Inferior parietal cortex (tissue), 1 donor: Measurements from ENCODE around the gene HOXD11.

ENCODE experiments used
- DNase-seq: peaks from one replicate; pipeline ENCODE4 v3.0.0-alpha.2; 2016; ENCODE audit errors: extremely low spot score

HOXD11 gene

DNA sequence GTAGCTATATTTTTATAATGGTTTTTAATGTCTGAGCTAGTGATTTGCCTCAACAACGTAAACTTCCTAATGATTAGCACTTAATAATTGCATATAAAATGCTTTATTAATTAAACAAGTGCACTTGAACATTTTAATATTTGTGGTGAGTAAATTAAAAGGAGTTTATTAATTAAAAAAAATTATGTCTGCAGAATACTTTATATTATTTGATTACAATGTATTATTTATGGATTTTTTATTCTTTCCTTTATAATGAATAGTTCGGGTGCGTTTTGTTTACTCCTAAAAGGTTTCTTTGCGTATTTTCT is 24.7 kb downstream of the HOXD11 start:
- no peak for DNase-seq

DNA sequence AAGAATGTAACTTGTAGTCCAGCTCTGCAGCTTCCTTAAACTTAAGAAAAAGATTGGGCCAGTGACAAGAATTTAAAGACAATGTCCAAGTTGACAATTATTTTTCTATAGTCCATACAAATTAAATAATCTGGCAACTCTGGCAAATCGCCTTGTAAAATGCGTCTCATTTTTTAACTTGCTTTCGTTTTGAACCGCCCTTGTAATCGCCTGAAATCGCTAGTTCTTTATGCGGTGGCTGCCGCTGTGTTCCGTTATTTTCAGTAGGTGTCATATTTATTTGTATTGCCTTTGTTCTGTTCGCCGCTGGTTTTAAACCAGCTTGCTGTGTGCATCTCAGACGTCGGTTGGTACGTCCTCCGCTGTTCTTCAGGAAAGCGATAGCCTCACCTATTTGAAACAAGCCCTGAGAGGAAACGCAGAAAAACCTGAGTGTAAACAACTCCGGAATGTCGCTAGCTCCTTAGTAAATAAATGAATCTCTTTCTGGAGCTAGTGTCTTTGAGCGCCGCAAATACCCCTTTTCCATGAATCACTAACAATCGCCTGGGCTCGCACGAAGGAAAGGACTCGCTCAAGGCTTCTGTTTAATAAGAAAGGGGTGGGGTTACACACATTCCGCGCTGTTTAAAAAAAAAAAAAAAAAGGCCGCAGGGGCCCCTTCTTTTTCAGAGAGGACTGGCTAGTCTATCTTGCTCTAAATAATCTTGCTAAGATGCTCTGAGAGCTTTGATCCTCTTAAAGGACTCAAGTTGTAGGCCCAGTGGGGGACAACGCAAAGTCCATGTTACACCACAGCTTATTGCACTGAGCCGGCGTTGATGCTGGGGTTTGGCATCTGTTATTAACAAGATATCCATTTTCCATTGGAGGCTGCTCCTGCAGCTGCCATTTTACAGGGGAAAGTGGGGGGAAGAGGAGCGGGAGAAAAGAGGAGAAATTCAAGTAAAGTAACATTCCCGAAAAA is 25.4 kb downstream of the HOXD11 start:
- no peak for DNase-seq

DNA sequence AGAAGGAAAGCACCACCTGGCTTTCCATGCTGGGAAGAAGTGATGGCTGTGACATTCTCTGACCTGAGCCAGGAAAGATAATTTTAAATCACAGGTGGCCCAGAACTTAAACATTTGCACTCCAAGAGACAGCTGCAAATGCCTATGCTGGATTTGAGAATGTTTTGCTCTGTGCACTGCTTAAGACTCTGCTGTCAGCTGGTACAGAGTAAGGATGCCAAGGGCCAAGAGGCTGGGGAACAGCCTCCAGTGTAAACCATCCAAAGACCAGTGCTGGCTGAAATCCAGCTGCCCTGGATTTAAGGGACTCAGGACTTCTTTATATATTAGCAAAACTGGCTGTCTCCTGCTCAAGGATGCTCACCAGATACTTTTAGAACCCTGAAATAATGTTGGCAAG is 26.3 kb downstream of the HOXD11 start:
- no peak for DNase-seq

DNA sequence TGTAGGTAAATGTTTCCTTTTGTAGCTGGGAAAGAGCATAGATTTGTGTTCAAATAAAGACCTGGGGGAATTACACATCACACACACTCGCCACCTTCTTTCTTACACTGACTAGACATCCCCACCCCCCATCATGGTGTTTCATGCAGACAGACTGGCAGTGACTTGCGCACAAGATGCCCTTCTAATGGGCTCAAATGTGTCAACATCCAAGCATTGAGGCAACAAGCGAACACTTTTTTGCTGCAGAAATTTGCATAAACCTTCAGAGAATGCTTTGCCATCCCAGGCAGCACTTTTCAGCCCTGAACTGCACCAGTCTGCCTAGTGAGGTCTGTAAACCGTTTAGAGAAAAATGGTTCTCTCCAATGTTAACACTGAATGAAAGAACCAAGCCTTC is 27.0 kb downstream of the HOXD11 start:
- no peak for DNase-seq

DNA sequence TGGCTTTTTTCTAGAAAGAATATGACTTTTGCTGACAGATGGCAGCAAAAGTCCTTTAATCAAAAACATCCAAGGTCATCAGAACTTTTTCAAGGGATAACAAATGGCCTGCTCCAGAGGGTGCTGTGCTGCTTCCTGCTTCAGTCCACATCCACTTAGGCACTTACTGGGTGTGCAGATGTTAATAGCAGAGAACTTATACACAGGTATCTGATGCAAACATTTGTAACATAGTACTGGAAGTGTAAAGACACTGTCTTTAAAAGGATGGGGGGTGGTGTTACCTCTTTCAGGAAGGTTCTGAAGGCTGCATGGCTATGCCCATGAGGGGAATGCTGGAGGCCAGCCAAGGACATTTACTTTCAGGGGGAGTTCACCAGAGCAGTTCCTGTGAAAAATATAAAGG is 28.0 kb downstream of the HOXD11 start:
- no peak for DNase-seq

DNA sequence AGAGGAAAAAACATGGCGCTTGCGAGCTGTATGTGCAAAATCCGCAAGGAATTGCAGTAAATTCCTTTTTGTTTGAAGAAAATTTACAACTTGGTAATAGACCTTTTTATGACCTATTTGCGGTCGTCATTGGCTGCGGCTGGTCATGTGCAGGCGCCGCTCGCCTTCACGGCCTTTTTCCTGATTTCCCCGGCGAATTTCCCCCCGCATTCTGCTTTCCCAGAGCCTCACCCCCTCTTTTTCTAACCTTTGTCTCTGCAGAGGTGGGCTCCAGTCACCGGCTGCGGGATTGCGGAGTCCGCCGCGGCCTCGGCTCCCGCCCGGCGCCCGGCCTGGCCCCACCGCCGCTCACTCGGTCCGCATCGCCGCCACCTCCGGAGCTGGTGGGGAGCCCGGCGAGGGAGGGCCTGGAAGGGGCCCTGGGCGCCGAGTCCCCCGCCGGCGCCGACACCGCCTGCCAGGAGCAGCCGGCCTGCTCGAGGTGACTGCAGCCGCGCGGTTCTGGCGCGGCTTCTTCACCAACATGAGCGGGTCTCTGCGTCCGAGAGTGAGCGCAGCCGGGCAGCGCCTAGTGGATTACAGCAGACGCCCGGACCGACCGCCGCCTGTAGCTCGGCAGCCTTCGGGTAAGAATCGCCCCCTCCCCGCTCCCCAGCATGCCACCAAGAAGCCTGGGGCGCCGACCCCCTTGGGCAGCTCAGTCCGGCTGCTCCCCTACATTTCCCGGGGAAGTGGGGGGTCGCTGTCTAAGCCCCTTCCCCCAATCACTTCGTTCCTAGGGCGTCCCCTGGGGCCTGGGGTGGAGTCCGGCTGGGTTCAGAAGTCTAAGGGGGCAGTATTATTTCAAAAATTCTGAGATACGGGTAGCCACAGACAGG is 29.5 kb downstream of the HOXD11 start:
- no peak for DNase-seq

DNA sequence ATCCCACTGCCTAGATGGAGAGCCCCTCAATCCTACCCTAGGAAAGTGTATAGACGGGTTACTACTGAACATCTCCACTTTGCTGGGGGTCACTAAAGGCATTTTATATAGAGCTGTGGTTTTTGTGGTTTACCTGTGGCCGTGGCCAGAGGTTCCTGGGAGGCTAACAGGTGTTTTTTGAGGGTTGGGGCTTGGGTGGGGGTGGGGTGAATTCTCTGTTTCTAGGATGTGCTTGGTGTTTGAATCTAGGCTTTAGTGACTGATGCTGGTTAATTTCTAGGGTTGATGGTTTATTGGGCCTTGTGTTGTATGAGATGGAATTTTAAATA is 30.1 kb downstream of the HOXD11 start:
- no peak for DNase-seq

DNA sequence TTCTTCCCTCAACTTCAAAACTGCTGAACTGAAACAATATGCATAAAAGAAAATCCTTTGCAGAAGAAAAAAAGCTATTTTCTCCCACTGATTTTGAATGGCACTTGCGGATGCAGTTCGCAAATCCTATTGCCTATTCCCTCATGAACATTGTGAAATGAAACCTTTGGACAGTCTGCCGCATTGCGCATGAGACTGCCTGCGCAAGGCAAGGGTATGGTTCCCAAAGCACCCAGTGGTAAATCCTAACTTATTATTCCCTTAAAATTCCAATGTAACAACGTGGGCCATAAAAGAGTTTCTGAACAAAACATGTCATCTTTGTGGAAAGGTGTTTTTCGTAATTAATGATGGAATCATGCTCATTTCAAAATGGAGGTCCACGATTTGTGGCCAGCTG is 30.8 kb downstream of the HOXD11 start:
- DNase-seq = no peak

DNA sequence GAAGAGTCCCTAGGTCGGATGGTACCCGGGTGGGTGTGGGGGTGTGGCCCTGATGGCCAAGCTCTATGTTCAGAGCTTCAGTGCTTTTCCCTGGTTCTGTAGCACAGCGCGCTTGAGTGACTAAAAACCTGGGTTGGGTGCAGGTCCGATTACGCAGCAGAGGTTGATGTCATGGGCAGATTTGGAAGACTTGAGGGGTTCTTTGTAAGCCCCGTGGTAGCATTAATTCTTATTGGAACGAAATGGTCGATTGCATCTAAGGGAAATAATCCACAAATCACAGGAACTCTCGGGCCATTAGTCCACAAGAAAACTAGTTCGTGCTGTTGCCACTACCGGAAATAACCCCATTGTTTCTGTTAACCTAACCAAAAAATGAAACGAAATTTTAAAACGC is 31.4 kb downstream of the HOXD11 start:
- no peak for DNase-seq

DNA sequence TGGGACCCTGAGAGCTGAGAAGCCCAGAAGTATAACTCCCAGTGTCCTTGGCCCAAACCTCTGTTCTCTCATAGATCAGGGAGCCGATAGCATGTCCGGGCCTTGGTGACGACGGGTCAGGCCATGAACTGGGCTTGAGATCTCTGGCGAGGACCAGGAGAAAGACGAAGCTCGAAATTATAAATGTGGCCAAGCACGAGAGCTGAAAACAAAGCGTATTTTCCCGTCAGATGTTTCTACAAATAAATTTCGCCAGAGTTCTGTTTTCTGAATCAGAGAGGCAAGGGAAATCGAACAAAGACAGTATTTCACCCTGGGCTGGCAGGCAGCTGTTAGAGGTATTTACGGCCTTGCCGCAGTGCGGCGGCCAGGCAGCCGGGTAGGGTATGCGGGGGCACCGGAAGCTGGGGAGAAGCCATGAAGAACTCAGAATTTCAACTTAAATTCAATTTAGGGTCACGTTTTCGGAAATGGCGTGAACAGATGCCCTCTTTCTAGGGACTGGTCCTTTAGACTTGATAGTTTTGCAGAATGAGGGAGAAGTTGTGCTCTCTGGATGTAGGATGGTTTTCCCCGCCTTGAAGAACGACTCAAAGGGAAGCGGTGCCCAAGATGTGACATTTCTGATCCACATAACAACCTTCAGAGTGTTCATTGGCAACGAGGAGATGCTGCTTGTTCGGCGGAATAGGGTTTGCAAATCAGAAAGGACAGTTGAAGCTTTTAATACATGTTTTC is 32.0 kb downstream of the HOXD11 start:
- DNase-seq = no peak

DNA sequence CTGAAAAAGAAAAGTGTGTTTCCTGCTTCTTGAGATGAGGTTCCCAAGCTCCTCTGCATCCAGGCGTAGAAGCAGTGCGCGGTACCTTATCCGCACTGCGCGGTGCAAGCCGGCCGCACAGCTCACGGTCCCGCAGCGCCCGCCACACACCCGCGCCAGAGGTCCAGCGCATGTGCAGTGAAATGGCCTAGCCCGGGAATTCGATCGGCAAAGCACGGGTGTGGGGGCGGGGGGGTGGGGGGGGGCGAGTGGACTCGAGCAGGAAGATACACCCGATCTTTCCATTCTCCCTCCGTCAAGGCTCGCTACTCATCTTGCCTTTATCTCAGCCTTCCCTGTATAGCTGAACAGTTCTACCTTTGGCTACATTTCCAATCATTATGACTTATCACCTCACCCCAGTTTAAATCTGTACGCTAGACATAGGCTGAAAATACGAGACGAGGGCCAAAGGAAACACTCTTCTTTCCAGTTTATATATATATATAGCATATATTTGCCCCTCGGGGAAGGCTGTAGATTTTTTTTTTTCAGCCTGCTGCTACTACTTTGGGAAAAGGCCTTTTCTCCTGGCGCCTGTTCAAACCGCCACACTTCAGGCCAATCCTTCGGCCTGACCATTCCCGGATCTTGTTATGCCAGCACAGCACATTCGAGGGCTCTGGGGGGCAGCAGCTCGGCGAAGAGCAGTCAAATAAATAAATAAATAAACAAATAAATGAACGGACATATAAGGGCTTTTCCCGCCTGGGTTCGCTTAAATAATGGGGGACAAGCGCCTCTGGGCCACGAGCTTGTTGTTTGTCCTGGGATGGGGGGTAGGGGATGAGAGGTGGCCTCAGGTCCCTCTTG is 32.8 kb downstream of the HOXD11 start:
- no peak for DNase-seq

DNA sequence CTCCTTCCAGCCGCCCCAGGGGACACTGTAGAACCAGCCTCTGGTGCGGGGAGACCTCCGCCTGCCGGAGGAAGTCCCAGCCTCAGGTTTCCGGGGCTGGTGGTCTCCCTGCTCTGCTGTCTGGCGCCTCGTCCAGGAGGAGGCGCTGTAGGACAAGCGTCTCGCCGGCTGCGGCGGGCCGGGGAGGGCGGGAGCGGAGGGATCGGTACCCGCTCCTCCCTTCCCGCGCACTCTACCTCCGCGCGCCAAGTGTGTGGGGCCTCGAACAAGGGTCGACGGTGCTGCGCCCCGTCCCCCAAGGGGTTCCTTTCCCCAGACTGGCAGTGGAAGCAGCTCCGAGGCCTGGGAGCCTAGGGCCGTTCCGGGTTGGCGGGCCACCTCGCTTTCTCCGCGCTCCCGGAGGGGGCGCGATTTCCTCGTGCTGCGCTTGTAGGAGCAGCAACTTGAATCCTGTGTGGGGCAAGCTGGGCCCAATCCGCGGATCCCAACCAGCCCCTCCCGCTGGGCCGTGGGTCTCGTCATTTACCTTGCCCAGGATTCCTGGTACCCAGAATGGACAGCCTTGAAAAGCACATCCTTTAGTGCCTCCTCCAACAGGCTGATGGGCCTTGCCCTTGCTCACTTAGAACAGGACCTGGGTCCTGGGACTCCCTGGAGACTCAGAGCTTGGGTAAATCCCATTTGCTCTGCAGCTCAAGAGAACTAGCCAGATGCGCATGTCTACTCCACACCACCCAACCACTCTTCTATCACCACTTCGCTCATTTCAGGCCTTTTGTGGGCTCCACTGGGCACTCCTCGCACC is 33.6 kb downstream of the HOXD11 start:
- DNase-seq = peak; percentile 74

DNA sequence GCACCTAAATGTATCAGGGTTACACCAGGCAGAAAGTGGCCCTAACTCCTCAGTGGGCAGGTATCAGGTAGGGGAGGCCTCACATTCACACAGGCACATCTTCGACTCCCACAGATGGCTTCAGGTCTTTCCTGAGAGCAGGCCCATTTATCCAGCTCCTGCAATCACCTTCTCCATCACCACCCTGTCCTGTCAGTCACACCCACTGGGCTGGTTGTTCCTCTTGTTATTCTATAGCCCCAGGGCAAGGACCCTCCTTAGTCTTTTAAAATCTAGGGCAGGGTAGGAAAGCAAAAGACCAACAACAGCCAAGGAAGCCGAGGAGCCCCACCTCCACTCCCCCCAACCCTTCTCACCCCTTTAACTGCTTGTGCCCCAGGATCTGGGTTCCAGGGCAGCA is 35.2 kb downstream of the HOXD11 start:
- DNase-seq = no peak

DNA sequence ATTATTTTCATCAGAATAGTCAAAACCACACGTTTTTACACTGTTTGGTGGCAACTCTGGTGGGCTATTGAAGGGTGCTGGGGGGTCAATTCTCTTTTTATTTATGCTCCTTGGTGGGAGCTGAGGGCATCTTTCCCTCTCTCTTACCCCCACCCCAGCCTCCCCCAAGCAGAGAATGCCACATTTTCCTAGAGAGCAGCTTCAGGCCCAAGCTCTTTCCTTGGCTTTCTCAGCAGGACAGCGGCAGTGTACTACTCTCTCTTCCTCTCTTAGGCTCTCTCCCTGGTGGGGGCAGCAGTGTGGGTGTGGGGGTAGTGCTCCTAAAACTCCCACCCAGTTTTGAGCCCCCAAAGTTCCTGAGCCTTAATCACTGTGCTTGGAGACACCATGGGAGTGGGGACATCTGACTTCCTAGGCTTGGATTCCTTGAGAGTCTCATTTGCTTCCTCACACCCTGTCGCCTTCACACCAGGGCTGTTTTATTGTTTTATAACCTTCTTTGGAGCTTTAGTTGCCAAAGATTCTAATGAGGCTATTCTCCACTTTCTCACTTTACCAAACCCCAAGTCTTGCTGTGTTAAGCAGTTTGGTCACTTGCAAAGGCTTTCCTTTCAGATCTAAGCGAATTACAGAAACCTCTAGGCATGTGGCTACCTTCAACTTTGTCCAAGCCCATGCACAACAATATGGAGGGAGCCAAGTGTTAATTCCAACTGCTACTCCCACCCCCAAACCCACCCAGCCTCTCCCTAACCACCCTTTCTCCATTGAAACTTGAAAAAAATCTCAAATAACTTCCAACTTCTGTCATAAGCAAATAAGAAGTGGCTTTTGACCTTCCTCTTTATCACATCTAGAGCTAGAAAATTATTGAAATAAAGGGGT is 38.2 kb downstream of the HOXD11 start:
- no peak for DNase-seq

DNA sequence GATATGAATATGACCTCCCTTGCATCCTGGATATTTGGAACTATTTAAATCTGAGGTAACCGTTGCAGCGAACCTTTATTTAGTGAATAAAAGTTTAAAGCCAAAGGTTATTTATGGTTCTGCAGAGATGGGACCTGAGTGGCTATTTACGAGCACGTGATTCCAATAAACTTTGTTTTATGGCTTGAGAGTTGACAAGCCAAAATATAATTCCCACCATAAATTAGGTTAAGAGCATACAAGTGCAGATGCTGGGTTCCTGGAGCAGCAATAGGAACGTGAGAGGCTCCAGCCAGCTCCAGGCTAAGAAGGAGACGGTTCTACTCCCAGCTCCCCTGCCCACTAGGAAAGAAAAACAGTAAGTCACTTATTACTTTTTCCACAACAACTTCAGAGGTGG is 39.0 kb downstream of the HOXD11 start:
- no peak for DNase-seq

DNA sequence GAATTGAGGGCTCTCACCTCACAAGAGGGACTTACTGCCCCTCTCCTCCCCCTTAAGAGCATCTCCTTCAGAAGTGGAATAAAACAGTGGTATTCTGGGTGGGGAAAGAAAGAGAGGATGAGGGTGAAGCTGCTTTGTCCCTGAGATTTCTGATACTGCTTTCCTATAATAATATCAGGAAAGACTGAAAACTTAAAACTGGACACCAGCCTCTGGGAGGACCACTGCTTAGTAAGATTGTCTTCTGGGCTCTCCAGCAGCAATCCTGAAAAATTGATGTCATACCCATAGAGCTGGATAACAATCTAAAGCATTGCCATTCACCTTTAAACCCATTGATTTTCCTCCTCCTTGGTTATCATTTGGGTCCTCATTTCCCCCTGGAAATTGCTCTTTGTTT is 39.6 kb downstream of the HOXD11 start:
- no peak for DNase-seq

DNA sequence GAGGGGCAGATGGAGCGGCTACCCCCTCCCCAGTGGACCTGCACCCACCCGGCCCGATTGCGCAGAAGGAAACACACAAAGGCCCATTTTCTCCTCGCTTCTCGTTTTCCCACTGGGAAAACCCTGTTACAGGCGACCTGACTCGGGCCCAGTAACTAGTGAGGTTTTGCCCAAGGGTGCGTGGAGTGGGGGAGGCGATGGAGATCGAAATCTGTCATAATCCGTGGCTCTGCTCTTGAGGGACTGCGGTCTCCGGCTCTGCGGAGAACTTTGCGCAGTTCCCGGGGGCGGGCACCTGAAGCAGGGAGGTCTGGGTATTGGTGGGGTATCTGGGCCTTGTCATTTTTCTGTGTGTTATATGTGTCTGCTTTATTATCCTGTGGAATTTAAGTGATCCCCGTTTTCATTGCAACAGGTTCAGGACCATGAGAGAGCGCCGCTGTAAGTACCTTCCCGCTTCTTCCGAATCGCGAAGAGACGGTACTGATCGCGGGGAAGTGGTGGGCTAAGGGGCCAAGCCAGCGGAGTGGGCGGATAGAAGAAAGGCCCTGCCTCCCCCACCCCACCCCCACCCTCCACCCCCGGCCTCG is 40.2 kb downstream of the HOXD11 start:
- DNase-seq = no peak

DNA sequence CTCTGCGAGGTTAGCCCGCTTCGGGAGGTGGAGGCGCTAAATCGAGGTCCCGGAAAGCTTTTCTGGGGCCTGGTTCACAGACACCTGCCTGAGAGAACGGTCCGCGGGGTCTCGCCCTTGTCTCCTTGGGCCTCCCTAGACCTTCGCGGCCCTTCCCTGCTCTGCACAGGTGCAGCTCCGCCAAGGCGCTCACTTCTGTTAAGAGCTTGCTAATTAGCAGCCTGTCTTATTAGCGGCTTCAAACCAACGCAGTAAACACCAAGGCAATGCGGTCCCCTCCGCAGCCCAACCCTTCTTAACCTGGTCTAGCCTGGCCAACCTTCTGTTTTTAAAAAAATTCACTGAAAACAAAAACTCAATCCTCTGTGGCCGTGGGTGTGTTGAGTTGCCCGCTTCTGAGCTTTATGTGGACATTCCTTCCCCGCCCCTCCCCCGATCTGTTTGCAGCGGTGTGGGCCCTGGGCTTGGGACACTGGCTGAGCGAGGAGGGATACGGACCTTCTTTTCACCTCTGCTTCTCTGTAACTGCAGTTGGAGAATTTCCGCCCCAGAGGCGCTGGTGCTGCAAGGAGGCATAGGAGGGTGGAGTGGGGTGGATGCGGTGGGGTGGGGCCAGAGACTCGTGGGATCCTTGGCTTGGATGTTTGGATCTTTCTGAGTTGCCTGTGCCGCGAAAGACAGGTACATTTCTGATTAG is 40.9 kb downstream of the HOXD11 start:
- DNase-seq = no peak
